Prostate gland (tissue), 2 donors: ENCODE data around the gene UBTD2. TPM values are rescaled to one million over a fixed set of nuclear protein-coding genes. Genes with fewer than 3 reads are reported as not detected.

ENCODE experiments used
- DNase-seq: peaks from one replicate; pipeline ENCODE4 v3.0.0-alpha.2; 2019; ENCODE audit warnings: low spot score
- H3K27ac ChIP-seq, 2 donors: fragments of 200-600 bp; sonication (generic); 2 replicates each; pipeline ENCODE4 v1.5.1; 2017 to 2019
- H3K27me3 ChIP-seq: fragments of 200-600 bp; sonication (generic); replicated peaks from 2 replicates; pipeline ENCODE4 v1.5.1; 2019; ENCODE audit not compliant: insufficient read depth
- H3K36me3 ChIP-seq, 2 donors: fragments of 200-600 bp; sonication (generic); 1 replicate in 1 of 2; 2 replicates in 1 of 2; pipeline versions ENCODE4 v1.5.1 to v1.8.1; 2017 to 2019
- H3K4me1 ChIP-seq: fragments of 200-600 bp; sonication (generic); replicated peaks from 2 replicates; pipeline ENCODE4 v1.5.1; 2019
- H3K4me3 ChIP-seq, 2 donors: fragments of 200-600 bp; sonication (generic); 2 replicates each; pipeline ENCODE4 v1.5.1; 2017 to 2019
- H3K9me3 ChIP-seq: fragments of 200-600 bp; sonication (generic); 2 replicates; pipeline ENCODE4 v1.5.1; 2017
- POLR2A ChIP-seq: fragments of 450-650 bp; IDR thresholded peaks from one replicate; pipeline ENCODE4 v1.6.1; 2016; ENCODE audit warnings: antibody characterized with exemption, mild to moderate bottlenecking
- POLR2AphosphoS5 ChIP-seq: sonication (generic); formaldehyde crosslinking; IDR thresholded peaks from one replicate; pipeline ENCODE4 v1.6.1; 2017; ENCODE audit warnings: antibody characterized with exemption
- WGBS: methylation state at CpG from one replicate; pipeline ENCODE4 v1.1.5; 2018; 5-methylcytosine and 5-hydroxymethylcytosine counted together
- intact Hi-C: fragments of 100-400 bp; cut with DNase I; formaldehyde crosslinking; loops from one replicate; pipeline ENCODE4 v1.14.2; 2022
- total RNA-seq, 2 donors: library from RNA; depleted of rRNA; stranded (reverse); fragments of >200 nt; gene quantifications; one replicate each; pipeline ENCODE4 v1.1.0, GENCODE V29; 2016
- TF ChIP-seq, protein P1 (sequence below), 4 experiments: fragments of 200-600 bp in 2 of 4; fragments of 450-650 bp in 2 of 4; sonication (generic) in 2 of 4; IDR thresholded peaks; 1 replicate in 3 of 4; 2 replicates in 1 of 4; pipeline ENCODE4 v1.5.1; 2016 to 2019; ENCODE audit warnings: antibody characterized with exemption in 4 of 4, mild to moderate bottlenecking in 2 of 4, moderate library complexity in 2 of 4

UBTD2 gene
- total RNA-seq, 2 donors from 2014 or later: 14.3 to 28.2 TPM

GRCh38 chr5:172168311-172168710 lies 115.3 kb downstream of the UBTD2 start:
- Histone ChIP-seq H3K4me3 (no peak overlapping the region), H3K36me3 (no peaks in the 10 kb centered on the region), H3K9me3 (no peaks in the 10 kb centered on the region), H3K4me1 (no peaks in the 10 kb centered on the region), H3K27me3 (no peaks in the 10 kb centered on the region), H3K27ac (no peak overlapping the region)
- intact Hi-C loops: no loop called here
- TF ChIP-seq POLR2A: no peak
- TF ChIP-seq, protein P1, sequence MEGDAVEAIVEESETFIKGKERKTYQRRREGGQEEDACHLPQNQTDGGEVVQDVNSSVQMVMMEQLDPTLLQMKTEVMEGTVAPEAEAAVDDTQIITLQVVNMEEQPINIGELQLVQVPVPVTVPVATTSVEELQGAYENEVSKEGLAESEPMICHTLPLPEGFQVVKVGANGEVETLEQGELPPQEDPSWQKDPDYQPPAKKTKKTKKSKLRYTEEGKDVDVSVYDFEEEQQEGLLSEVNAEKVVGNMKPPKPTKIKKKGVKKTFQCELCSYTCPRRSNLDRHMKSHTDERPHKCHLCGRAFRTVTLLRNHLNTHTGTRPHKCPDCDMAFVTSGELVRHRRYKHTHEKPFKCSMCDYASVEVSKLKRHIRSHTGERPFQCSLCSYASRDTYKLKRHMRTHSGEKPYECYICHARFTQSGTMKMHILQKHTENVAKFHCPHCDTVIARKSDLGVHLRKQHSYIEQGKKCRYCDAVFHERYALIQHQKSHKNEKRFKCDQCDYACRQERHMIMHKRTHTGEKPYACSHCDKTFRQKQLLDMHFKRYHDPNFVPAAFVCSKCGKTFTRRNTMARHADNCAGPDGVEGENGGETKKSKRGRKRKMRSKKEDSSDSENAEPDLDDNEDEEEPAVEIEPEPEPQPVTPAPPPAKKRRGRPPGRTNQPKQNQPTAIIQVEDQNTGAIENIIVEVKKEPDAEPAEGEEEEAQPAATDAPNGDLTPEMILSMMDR (IDR thresholded peaks at IDR 0.05): no peak
- no peak for TF ChIP-seq POLR2AphosphoS5
- whole genome bisulfite sequencing: 73% methylated on average over 8 of the region's 8 CpGs
- DNase-seq: no peak

GRCh38 chr5:172167895-172168294 lies 115.7 kb downstream of the UBTD2 start:
- 71% methylated on average over 7 of the region's 7 CpGs for WGBS
- no peak overlapping the region for H3K27ac ChIP-seq
- H3K4me3 ChIP-seq: no peak overlapping the region
- no peaks in the 10 kb centered on the region for H3K9me3 ChIP-seq
- H3K36me3 ChIP-seq: no peaks in the 10 kb centered on the region
- TF ChIP-seq POLR2AphosphoS5: no peak
- TF ChIP-seq POLR2A: no peak
- TF ChIP-seq, protein P1 (IDR thresholded peaks at IDR 0.05): no peak
- H3K4me1 ChIP-seq: no peaks in the 10 kb centered on the region
- no peak for DNase-seq
- no peaks in the 10 kb centered on the region for H3K27me3 ChIP-seq
- intact Hi-C loops: no loop called here

GRCh38 chr5:172166030-172166826 lies 117.3 kb downstream of the UBTD2 start:
- Histone ChIP-seq H3K4me3 (no peak overlapping the region), H3K9me3 (no peaks in the 10 kb centered on the region), H3K36me3 (no peaks in the 10 kb centered on the region), H3K27ac (no peak overlapping the region), H3K27me3 (no peaks in the 10 kb centered on the region), H3K4me1 (no peaks in the 10 kb centered on the region)
- WGBS: 81% methylated on average over 16 of the region's 16 CpGs
- intact Hi-C loops: no loop called here
- TF ChIP-seq, protein P1 (IDR thresholded peaks at IDR 0.05): no peak
- no peak for TF ChIP-seq POLR2A
- TF ChIP-seq POLR2AphosphoS5: no peak
- DNase-seq: no peak

GRCh38 chr5:172165465-172165864 lies 118.1 kb downstream of the UBTD2 start:
- intact Hi-C loops: no loop called here
- Histone ChIP-seq H3K4me1 (no peaks in the 10 kb centered on the region), H3K36me3 (no peaks in the 10 kb centered on the region), H3K4me3 (no peak overlapping the region), H3K27ac (no peak overlapping the region), H3K9me3 (no peaks in the 10 kb centered on the region), H3K27me3 (no peaks in the 10 kb centered on the region)
- DNase-seq: no peak
- WGBS: 83% methylated on average over 6 of the region's 7 CpGs
- TF ChIP-seq, protein P1 (IDR thresholded peaks at IDR 0.05): no peak
- TF ChIP-seq POLR2AphosphoS5 (no peak), POLR2A (no peak)

- Histone ChIP-seq H3K27me3 (no peaks in the 10 kb centered on the region), H3K27ac (no peak overlapping the region), H3K4me1 (no peaks in the 10 kb centered on the region), H3K4me3 (no peak overlapping the region), H3K9me3 (no peaks in the 10 kb centered on the region), H3K36me3 (no peaks in the 10 kb centered on the region)
- TF ChIP-seq POLR2AphosphoS5: no peak
- TF ChIP-seq, protein P1 (IDR thresholded peaks at IDR 0.05): no peak
- no peak for TF ChIP-seq POLR2A
- intact Hi-C loops: no loop called here
- WGBS: 69% methylated on average over 13 of the region's 13 CpGs
- DNase-seq: no peak
These were observed 118.8 kb downstream of the UBTD2 start for GRCh38 chr5:172164769-172165212.
